COLO668 (cell line): ENCODE results near the gene ETDA.
"Not testable (repeated sequence)": the region's sequence is repeated elsewhere in the genome, so short reads cannot be mapped to it uniquely, and the experiment has no call there.

ENCODE experiments used
- DNase-seq: peaks from one replicate; lab custom pipeline; 2025; ENCODE audit not compliant: unreplicated experiment; lab: John Stamatoyannopoulos, UW

Gene ETDA

GRCh38 chrX:135252011-135252518 lies at the start of gene ETDA:
ETDA (plus strand) TSS chrX:135252061; CDS start chrX:135253277, 1,216 bp downstream.
- DNase-seq = not testable (repeated sequence)

- DNase-seq = not testable (repeated sequence)
Observed at GRCh38 chrX:135206427-135206826, 45.4 kb upstream of the ETDA start.

GRCh38 chrX:135213200-135213844 lies 38.5 kb upstream of the ETDA start:
- DNase-seq = no peak

- DNase-seq = not testable (repeated sequence)
Observed at GRCh38 chrX:135245989-135246388, 5.9 kb upstream of the ETDA start.

GRCh38 chrX:135256087-135256684 lies 4.3 kb downstream of the ETDA start:
- DNase-seq = not testable (repeated sequence)

GRCh38 chrX:135256923-135257322 lies 5.1 kb downstream of the ETDA start:
- DNase-seq = no peak

GRCh38 chrX:135257469-135257868 lies 5.6 kb downstream of the ETDA start:
- DNase-seq = no peak

- not testable (repeated sequence) for DNase-seq
Observed at GRCh38 chrX:135260976-135261375, 9.1 kb downstream of the ETDA start.

GRCh38 chrX:135263376-135263775 lies 11.5 kb downstream of the ETDA start:
- DNase-seq = not testable (repeated sequence)

- DNase-seq = no peak
Observed at GRCh38 chrX:135264206-135264605, 12.3 kb downstream of the ETDA start.

GRCh38 chrX:135273162-135273561 lies 21.3 kb downstream of the ETDA start:
- no peak for DNase-seq

- no peak for DNase-seq
Observed at GRCh38 chrX:135275973-135276372, 24.1 kb downstream of the ETDA start.

- DNase-seq = no peak
Observed at GRCh38 chrX:135287266-135287823, 35.5 kb downstream of the ETDA start.

- DNase-seq = no peak
Observed at GRCh38 chrX:135295238-135295943, 43.5 kb downstream of the ETDA start.

GRCh38 chrX:135295944-135296305 lies 44.1 kb downstream of the ETDA start:
- no peak for DNase-seq

GRCh38 chrX:135302269-135302873 lies 50.5 kb downstream of the ETDA start:
- peak; percentile 6 for DNase-seq
